A673 (cell line): Measurements from ENCODE around the gene ROR2.

ENCODE experiments used
- EZH2 ChIP-seq: fragments of 200-600 bp; sonication (generic); IDR thresholded peaks from 2 replicates; pipeline ENCODE4 v1.6.1; 2017; ENCODE audit warnings: borderline replicate concordance, low read depth, mild to moderate bottlenecking, mixed read lengths, antibody characterized with exemption, low read length; ENCODE audit not compliant: poor library complexity, severe bottlenecking
- TF ChIP-seq, protein P1 (sequence below): fragments of 300-800, 200-600 bp; sonication (generic); conservative IDR thresholded peaks from 2 replicates; pipeline ENCODE4 v1.5.1; 2017; ENCODE audit warnings: low read depth, mild to moderate bottlenecking, antibody characterized with exemption, low read length, moderate library complexity, mixed read lengths

DNA sequence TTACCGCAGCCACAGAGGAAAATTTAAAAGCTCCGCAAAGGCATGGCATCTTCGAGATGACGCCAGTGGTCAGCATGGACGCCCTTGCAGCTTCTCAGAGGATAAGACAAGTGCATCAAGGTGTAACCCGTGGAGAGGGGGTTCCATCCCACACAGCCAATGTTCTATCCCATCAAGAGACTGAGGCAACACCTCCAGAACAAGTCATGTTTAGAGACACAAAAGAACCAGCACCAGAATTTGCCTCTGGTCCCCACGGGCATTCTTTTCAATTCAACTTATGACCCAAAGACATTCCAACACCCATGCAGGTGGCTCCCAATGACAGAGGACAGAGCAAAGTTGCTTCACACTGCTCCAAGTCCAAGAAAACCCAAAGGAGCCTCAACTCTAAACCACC, 20.7 kb downstream of the ROR2 start:
- TF ChIP-seq, protein P1, sequence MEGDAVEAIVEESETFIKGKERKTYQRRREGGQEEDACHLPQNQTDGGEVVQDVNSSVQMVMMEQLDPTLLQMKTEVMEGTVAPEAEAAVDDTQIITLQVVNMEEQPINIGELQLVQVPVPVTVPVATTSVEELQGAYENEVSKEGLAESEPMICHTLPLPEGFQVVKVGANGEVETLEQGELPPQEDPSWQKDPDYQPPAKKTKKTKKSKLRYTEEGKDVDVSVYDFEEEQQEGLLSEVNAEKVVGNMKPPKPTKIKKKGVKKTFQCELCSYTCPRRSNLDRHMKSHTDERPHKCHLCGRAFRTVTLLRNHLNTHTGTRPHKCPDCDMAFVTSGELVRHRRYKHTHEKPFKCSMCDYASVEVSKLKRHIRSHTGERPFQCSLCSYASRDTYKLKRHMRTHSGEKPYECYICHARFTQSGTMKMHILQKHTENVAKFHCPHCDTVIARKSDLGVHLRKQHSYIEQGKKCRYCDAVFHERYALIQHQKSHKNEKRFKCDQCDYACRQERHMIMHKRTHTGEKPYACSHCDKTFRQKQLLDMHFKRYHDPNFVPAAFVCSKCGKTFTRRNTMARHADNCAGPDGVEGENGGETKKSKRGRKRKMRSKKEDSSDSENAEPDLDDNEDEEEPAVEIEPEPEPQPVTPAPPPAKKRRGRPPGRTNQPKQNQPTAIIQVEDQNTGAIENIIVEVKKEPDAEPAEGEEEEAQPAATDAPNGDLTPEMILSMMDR = no peak
- TF ChIP-seq EZH2 = no peak
